Neural cell (in vitro differentiated cells): ENCODE results near the gene BTBD17. TPM values are rescaled to one million over a fixed set of nuclear protein-coding genes. Genes with fewer than 3 reads are reported as not detected.
A peak's percentile ranks its signal among the peaks of the same experiment; 100 is the strongest.

Experiments
- H2AFZ ChIP-seq: fragments of 200-600, 300-800 bp; sonication (generic), shearing (Covaris generic); 2 replicates; pipeline ENCODE4 v1.6.0; 2014; ENCODE audit warnings: low read depth, mild to moderate bottlenecking, antibody characterized with exemption, low read length, moderate library complexity
- H3F3A ChIP-seq: fragments of 200-600 bp; shearing (Covaris generic); 2 replicates; pipeline ENCODE4 v1.6.1; 2016; ENCODE audit warnings: mild to moderate bottlenecking, moderate library complexity, mixed read lengths, antibody characterized with exemption, low read length; ENCODE audit not compliant: insufficient read depth, poor library complexity, severe bottlenecking
- H3K27ac ChIP-seq: fragments of 200-600, 300-800 bp; sonication (generic), shearing (Covaris generic); 2 replicates; pipeline ENCODE4 v1.5.1; 2014; ENCODE audit warnings: mild to moderate bottlenecking, low read length, moderate library complexity
- H3K27me3 ChIP-seq: fragments of 300-800, 200-600 bp; sonication (generic), shearing (Covaris generic); 2 replicates; pipeline ENCODE4 v1.6.0; 2014; ENCODE audit warnings: mild to moderate bottlenecking, low read depth, low read length, moderate library complexity; ENCODE audit not compliant: insufficient read depth
- H3K36me3 ChIP-seq: fragments of 300-800, 200-600 bp; sonication (generic), shearing (Covaris generic); 2 replicates; pipeline ENCODE4 v1.5.1; 2014; ENCODE audit warnings: mild to moderate bottlenecking, antibody characterized with exemption, low read length, moderate library complexity; ENCODE audit not compliant: insufficient read depth
- H3K4me2 ChIP-seq: fragments of 300-800, 200-600 bp; sonication (generic), shearing (Covaris generic); 2 replicates; pipeline ENCODE4 v1.6.0; 2014; ENCODE audit warnings: mild to moderate bottlenecking, low read length
- H3K4me3 ChIP-seq: fragments of 300-800, 200-600 bp; sonication (generic), shearing (Covaris generic); 2 replicates; pipeline ENCODE4 v1.5.1; 2014; ENCODE audit warnings: mild to moderate bottlenecking, low read length, moderate library complexity
- H3K79me2 ChIP-seq: fragments of 200-600 bp; shearing (Covaris generic); replicated peaks from 2 replicates; pipeline ENCODE4 v1.6.0; 2014; ENCODE audit warnings: mild to moderate bottlenecking, low read length, moderate library complexity; ENCODE audit not compliant: insufficient read depth
- H3K9ac ChIP-seq: fragments of 300-800, 200-600 bp; sonication (generic), shearing (Covaris generic); 2 replicates; pipeline ENCODE4 v1.6.1; 2016; ENCODE audit warnings: mild to moderate bottlenecking, low read length, mixed read lengths
- H3K9me2 ChIP-seq: fragments of 200-600 bp; shearing (Covaris generic); 2 replicates; pipeline ENCODE4 v1.6.1; 2016; ENCODE audit warnings: mild to moderate bottlenecking, low read length, mixed read lengths; ENCODE audit not compliant: insufficient read depth
- H3K9me3 ChIP-seq: fragments of 200-600, 300-800 bp; sonication (generic), shearing (Covaris generic); 2 replicates; pipeline ENCODE4 v1.6.1; 2016; ENCODE audit warnings: mild to moderate bottlenecking, mixed run types, low read length, moderate library complexity, mixed read lengths
- H4K20me1 ChIP-seq: fragments of 200-600 bp; shearing (Covaris generic); 2 replicates; pipeline ENCODE4 v1.6.1; 2016; ENCODE audit warnings: mild to moderate bottlenecking, mixed run types; ENCODE audit not compliant: insufficient read depth
- EP300 ChIP-seq: fragments of 450-650 bp; conservative IDR thresholded peaks from 2 replicates; pipeline ENCODE4 v1.6.1; 2014; ENCODE audit warnings: antibody characterized with exemption, mild to moderate bottlenecking, moderate library complexity; ENCODE audit not compliant: poor library complexity, severe bottlenecking
- EZH2 ChIP-seq: fragments of 200-600, 300-800 bp; shearing (Covaris generic), sonication (generic); IDR thresholded peaks from 2 replicates; pipeline ENCODE4 v1.6.1; 2014; ENCODE audit warnings: antibody characterized with exemption, low read length, borderline replicate concordance, mild to moderate bottlenecking; ENCODE audit not compliant: insufficient read depth, poor library complexity, severe bottlenecking
- MXI1 ChIP-seq: fragments of 450-650 bp; conservative IDR thresholded peaks from 2 replicates; pipeline ENCODE4 v1.6.1; 2014; ENCODE audit warnings: antibody characterized with exemption, mild to moderate bottlenecking; ENCODE audit not compliant: poor library complexity, severe bottlenecking
- POLR2AphosphoS5 ChIP-seq: IDR thresholded peaks from 2 replicates; pipeline ENCODE4 v1.6.1; 2012
- RAD21 ChIP-seq: fragments of 450-650 bp; conservative IDR thresholded peaks from 2 replicates; pipeline ENCODE4 v1.6.1; 2014; ENCODE audit warnings: antibody characterized with exemption, mild to moderate bottlenecking, moderate library complexity
- SMC3 ChIP-seq: fragments of 450-650 bp; conservative IDR thresholded peaks from 2 replicates; pipeline ENCODE4 v1.6.1; 2014; ENCODE audit warnings: antibody characterized with exemption, mild to moderate bottlenecking, moderate library complexity; ENCODE audit not compliant: poor library complexity
- TAF1 ChIP-seq: IDR thresholded peaks from 2 replicates; pipeline ENCODE4 v1.6.1; 2012; ENCODE audit warnings: low read depth
- polyA plus RNA-seq: library from polyadenylated mRNA; depleted of rRNA; stranded (reverse); fragments of >200 nt; gene quantifications from 2 replicates; pipeline ENCODE4 v1.2.3, GENCODE V29; 2014
- TF ChIP-seq, protein P1 (sequence below): fragments of 450-650 bp; IDR thresholded peaks from 2 replicates; pipeline ENCODE4 v1.5.1; 2014; ENCODE audit warnings: antibody characterized with exemption, mild to moderate bottlenecking, moderate library complexity; ENCODE audit not compliant: poor library complexity, severe bottlenecking
- TF ChIP-seq, protein P2 (sequence below): IDR thresholded peaks from 2 replicates; pipeline ENCODE4 v1.6.1; 2012; ENCODE audit warnings: borderline replicate concordance

Gene BTBD17
- polyA plus RNA-seq, 1 donor from 2014 or later, result 5.3 TPM

DNA sequence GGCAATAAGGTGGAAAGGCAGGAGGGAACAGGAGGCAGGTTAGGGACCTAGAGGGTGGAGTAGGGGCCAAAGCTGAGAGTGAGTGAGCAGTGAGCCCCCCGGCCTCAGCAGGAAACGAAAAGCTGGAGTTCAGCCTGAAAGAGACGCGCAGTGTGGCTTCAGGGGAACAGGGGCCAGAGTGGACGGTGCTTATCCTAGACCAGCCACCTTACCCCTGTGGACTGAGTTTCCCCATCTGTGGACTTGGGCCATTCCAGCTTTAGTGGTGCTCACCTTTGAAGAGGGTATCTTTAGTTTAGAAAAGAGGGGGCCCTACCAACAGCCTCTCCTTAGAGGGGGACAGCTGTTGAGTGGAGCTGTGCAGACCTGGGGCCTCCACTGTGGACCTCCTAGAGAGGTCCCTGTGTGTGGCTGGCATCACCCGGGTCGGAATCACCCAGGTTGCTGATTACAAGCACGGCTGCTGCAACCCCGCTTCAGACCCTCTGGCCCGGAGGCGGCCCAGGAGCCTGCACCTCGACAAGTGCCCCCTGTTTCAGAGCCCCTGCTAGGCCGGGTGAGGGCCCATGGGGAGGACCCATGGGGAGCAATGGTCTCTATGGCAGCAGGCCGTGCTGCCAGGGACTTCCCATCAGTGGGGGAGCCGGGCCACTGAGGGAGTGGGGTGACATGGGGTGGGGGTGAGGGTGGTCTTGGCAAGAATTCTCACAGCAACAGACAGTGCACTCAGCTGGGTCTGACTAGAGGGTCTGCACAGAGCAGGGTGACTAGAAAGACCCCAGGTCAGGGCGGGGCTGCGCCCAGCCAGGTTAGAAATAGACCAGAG, 8.2 kb upstream of the BTBD17 start:
- no peaks in the 10 kb centered on the region for H3F3A ChIP-seq
- no peaks in the 10 kb centered on the region for H3K9me2 ChIP-seq
- no peaks in the 10 kb centered on the region for H3K79me2 ChIP-seq
- no peaks in the 10 kb centered on the region for H3K36me3 ChIP-seq
- no peaks in the 10 kb centered on the region for H4K20me1 ChIP-seq
- H3K27ac ChIP-seq, result no peak overlapping the region
- H3K9me3 ChIP-seq, result no peaks in the 10 kb centered on the region
- no peak overlapping the region for H2AFZ ChIP-seq
- H3K4me2 ChIP-seq, result no peak overlapping the region
- no peaks in the 10 kb centered on the region for H3K27me3 ChIP-seq
- no peak overlapping the region for H3K9ac ChIP-seq
- no peak overlapping the region for H3K4me3 ChIP-seq
- no peak for TF ChIP-seq EZH2

DNA sequence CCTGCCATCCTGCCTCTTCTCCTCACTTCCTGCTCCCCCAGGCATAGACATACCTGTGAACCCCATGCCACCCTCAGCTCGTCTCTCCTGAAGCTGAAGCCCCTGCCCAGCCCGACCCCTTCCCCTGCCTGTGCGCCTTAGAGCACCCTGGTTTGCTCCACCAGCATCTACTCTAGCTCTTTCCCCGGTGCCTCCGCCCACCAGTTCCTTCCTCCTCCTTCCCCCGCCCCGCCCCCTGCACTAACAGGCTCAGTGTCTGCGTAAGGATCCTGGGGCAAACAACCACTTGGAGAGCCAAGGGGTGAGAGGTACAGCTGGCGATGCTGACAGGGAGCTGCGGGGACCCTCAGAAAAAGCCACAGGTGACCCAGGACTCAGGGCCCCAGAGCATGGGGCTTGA, 7.6 kb upstream of the BTBD17 start:
- H3K9me2 ChIP-seq, result no peaks in the 10 kb centered on the region
- H3K27ac ChIP-seq, result no peak overlapping the region
- H3K79me2 ChIP-seq, result no peaks in the 10 kb centered on the region
- H3K9me3 ChIP-seq, result no peaks in the 10 kb centered on the region
- H3K9ac ChIP-seq, result no peak overlapping the region
- H3K4me2 ChIP-seq, result no peak overlapping the region
- no peaks in the 10 kb centered on the region for H3K27me3 ChIP-seq
- H3K4me3 ChIP-seq, result no peak overlapping the region
- H3F3A ChIP-seq, result no peaks in the 10 kb centered on the region
- no peak overlapping the region for H2AFZ ChIP-seq
- no peaks in the 10 kb centered on the region for H4K20me1 ChIP-seq
- TF ChIP-seq, protein P1, sequence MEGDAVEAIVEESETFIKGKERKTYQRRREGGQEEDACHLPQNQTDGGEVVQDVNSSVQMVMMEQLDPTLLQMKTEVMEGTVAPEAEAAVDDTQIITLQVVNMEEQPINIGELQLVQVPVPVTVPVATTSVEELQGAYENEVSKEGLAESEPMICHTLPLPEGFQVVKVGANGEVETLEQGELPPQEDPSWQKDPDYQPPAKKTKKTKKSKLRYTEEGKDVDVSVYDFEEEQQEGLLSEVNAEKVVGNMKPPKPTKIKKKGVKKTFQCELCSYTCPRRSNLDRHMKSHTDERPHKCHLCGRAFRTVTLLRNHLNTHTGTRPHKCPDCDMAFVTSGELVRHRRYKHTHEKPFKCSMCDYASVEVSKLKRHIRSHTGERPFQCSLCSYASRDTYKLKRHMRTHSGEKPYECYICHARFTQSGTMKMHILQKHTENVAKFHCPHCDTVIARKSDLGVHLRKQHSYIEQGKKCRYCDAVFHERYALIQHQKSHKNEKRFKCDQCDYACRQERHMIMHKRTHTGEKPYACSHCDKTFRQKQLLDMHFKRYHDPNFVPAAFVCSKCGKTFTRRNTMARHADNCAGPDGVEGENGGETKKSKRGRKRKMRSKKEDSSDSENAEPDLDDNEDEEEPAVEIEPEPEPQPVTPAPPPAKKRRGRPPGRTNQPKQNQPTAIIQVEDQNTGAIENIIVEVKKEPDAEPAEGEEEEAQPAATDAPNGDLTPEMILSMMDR, result no peak
- no peak for TF ChIP-seq POLR2AphosphoS5
- TF ChIP-seq MXI1, result no peak
- no peak for TF ChIP-seq EP300
- TF ChIP-seq TAF1, result no peak
- TF ChIP-seq EZH2, result no peak
- H3K36me3 ChIP-seq, result no peaks in the 10 kb centered on the region

DNA sequence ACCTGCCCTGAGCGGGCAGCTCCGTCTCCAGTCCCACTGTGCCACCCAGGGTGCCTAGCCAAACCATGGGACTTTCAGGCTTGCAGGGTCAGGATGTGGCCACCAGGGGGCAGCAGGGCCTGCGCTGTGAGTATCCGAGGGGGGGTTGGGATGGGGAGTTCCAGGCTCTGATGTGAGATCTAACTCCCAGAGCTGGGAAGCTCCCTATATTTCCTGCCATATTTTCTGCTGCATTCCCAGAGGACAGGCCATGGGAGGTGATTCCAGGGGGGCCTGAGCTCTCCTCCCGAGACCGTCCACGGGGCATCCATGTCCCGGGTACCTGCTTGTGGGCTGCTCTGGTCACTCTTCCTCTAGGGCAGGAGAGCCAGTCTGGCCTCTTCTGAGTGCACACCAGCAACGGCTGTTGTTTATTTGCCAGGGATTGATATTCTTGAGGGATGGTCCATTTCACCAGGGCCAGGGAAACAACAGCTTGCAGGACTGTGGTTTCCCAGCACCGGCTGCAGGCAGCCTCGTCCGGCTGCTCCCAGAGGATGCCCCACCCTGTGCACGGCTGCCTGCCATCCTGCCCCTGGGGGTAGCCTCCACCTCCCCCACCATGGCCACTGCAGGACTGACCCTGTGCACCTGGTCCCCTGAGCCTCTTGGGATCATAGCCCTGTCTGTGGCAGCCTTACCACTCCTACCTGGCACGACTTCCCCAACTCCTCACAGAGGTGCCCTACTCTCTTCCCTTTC, 6.8 kb upstream of the BTBD17 start:
- no peaks in the 10 kb centered on the region for H3K9me2 ChIP-seq
- H4K20me1 ChIP-seq, result no peaks in the 10 kb centered on the region
- H2AFZ ChIP-seq, result no peak overlapping the region
- H3K27ac ChIP-seq, result no peak overlapping the region
- no peak overlapping the region for H3K9ac ChIP-seq
- no peaks in the 10 kb centered on the region for H3K9me3 ChIP-seq
- TF ChIP-seq SMC3 (peak; percentile 70), MXI1 (no peak), POLR2AphosphoS5 (no peak), TAF1 (no peak), EZH2 (no peak), EP300 (no peak), RAD21 (peak; percentile 63)
- TF ChIP-seq, protein P2, sequence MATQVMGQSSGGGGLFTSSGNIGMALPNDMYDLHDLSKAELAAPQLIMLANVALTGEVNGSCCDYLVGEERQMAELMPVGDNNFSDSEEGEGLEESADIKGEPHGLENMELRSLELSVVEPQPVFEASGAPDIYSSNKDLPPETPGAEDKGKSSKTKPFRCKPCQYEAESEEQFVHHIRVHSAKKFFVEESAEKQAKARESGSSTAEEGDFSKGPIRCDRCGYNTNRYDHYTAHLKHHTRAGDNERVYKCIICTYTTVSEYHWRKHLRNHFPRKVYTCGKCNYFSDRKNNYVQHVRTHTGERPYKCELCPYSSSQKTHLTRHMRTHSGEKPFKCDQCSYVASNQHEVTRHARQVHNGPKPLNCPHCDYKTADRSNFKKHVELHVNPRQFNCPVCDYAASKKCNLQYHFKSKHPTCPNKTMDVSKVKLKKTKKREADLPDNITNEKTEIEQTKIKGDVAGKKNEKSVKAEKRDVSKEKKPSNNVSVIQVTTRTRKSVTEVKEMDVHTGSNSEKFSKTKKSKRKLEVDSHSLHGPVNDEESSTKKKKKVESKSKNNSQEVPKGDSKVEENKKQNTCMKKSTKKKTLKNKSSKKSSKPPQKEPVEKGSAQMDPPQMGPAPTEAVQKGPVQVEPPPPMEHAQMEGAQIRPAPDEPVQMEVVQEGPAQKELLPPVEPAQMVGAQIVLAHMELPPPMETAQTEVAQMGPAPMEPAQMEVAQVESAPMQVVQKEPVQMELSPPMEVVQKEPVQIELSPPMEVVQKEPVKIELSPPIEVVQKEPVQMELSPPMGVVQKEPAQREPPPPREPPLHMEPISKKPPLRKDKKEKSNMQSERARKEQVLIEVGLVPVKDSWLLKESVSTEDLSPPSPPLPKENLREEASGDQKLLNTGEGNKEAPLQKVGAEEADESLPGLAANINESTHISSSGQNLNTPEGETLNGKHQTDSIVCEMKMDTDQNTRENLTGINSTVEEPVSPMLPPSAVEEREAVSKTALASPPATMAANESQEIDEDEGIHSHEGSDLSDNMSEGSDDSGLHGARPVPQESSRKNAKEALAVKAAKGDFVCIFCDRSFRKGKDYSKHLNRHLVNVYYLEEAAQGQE, result no peak
- TF ChIP-seq, protein P1, result peak; percentile 72
- no peak overlapping the region for H3K4me2 ChIP-seq
- no peaks in the 10 kb centered on the region for H3K27me3 ChIP-seq
- no peaks in the 10 kb centered on the region for H3K79me2 ChIP-seq
- H3K4me3 ChIP-seq, result no peak overlapping the region
- H3K36me3 ChIP-seq, result no peaks in the 10 kb centered on the region
- no peaks in the 10 kb centered on the region for H3F3A ChIP-seq
